Endodermal cell (in vitro differentiated cells): ENCODE results near the gene FAM20A. TPM values are rescaled to one million over a fixed set of nuclear protein-coding genes. Genes with fewer than 3 reads are reported as not detected.
A peak's percentile ranks its signal among the peaks of the same experiment; 100 is the strongest.

Experiments used
- DNase-seq: peaks from one replicate; pipeline ENCODE4 v3.0.0-alpha.2; 2017
- H3K27ac ChIP-seq: 2 replicates; pipeline ENCODE4 v1.5.1; 2013; ENCODE audit warnings: mild to moderate bottlenecking, low read depth, low read length, moderate library complexity
- H3K27me3 ChIP-seq: 2 replicates; pipeline ENCODE4 v1.6.1; 2013; ENCODE audit warnings: mild to moderate bottlenecking, low read length, moderate library complexity; ENCODE audit not compliant: insufficient read depth, control insufficient read depth, poor library complexity, severe bottlenecking
- H3K36me3 ChIP-seq: 2 replicates; pipeline ENCODE4 v1.7.0; 2013; ENCODE audit warnings: mild to moderate bottlenecking, low read length, moderate library complexity; ENCODE audit not compliant: control insufficient read depth, insufficient read depth
- H3K4me1 ChIP-seq: one replicate; pipeline ENCODE4 v1.7.0; 2013; ENCODE audit warnings: low read length; ENCODE audit not compliant: control insufficient read depth, insufficient read depth
- H3K4me3 ChIP-seq: 2 replicates; pipeline ENCODE4 v1.5.1; 2013; ENCODE audit warnings: mild to moderate bottlenecking, low read length, moderate library complexity
- H3K9ac ChIP-seq: 2 replicates; pipeline ENCODE4 v1.6.1; 2013; ENCODE audit warnings: mild to moderate bottlenecking, low read length, moderate library complexity; ENCODE audit not compliant: poor library complexity, severe bottlenecking; ENCODE audit errors: extremely low read depth
- H3K9me3 ChIP-seq: 2 replicates; pipeline ENCODE4 v1.6.1; 2013; ENCODE audit warnings: mild to moderate bottlenecking, low read length, moderate library complexity; ENCODE audit not compliant: control insufficient read depth
- H3K27ac Mint-ChIP-seq: 2 replicates; pipeline ENCODE4 v1.8.0; 2020; ENCODE audit warnings: mixed read lengths
- H3K27me3 Mint-ChIP-seq: 2 replicates; pipeline ENCODE4 v1.8.0; 2021; ENCODE audit warnings: mild to moderate bottlenecking, mixed read lengths; ENCODE audit not compliant: insufficient read depth
- H3K36me3 Mint-ChIP-seq: 2 replicates; pipeline ENCODE4 v1.8.0; 2020; ENCODE audit warnings: low read depth, mixed read lengths
- H3K4me1 Mint-ChIP-seq: 2 replicates; pipeline ENCODE4 v1.8.0; 2020; ENCODE audit warnings: mixed read lengths
- H3K4me3 Mint-ChIP-seq: 2 replicates; pipeline ENCODE4 v1.8.0; 2020; ENCODE audit warnings: mild to moderate bottlenecking, moderate library complexity, mixed read lengths
- H3K9me3 Mint-ChIP-seq: 2 replicates; pipeline ENCODE4 v1.8.0; 2020; ENCODE audit warnings: mild to moderate bottlenecking, mixed read lengths
- WGBS, 2 experiments: methylation state at CpG; one replicate each; pipeline versions ENCODE4 v1.1.5 to v1.1.7; 2013; ENCODE audit warnings: missing lambda C conversion rate in 2 of 2, mixed read lengths in 1 of 2; ENCODE audit not compliant: insufficient coverage in 1 of 2, insufficient read length in 1 of 2; 5-methylcytosine and 5-hydroxymethylcytosine counted together
- total RNA-seq, 2 donors: library from RNA; stranded (reverse); fragmentation: NEBNext Ultra II Directional in 1 of 2; extraction: Animal tissue kit (Norgen Biotek cat#: 25700) in 1 of 2; gene quantifications; 2 replicates in 1 of 2; 3 replicates in 1 of 2; pipeline ENCODE4 v1.2.1, GENCODE V29; 2021
- TF ChIP-seq, protein P1 (sequence below): fragments of 200-600 bp; sonication (generic); conservative IDR thresholded peaks from 2 replicates; pipeline ENCODE4 v1.5.0; 2021; ENCODE audit warnings: antibody characterized with exemption, mild to moderate bottlenecking

FAM20A gene
- total RNA-seq, 2 donors from 2014 or later = 58.7 to 74.3 TPM

DNA sequence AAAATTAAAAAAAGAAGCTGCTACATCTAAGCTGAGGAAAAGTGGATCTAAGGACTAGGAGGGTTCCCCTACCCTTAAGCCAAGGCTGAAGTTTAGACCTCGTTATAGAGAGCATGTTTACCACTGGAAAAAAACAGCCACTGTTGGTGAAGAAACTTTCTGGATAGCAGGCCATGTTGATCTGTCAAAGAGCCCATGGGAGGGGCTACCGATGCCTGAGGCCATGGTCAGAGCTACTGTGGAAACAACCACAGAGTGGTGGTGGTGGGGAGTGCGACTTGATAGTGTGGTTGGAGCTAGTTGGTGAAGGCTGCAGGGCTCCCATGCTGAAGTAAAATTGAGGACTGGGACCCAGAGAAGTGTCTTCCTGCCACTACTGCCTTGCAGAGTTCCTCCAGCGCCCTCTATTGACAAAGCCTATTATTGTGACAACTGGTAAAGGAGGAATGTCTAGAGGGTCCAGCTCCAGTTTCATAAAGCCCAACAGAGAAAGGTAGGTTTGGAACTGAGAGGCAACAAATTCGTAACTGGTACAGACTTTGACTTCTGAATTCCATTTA, 12.7 kb upstream of the FAM20A start:
- H3K36me3 ChIP-seq = no peaks in the 10 kb centered on the region
- peaks cover 6% of the 10 kb centered on the region for H3K36me3 Mint-ChIP-seq
- peaks cover 29% of the 10 kb centered on the region for H3K9me3 ChIP-seq
- H3K4me1 Mint-ChIP-seq = peaks cover 3% of the 10 kb centered on the region
- H3K27me3 ChIP-seq = no peaks in the 10 kb centered on the region
- 66 to 100% methylated on average over 2 to 5 of the region's 5 CpGs for WGBS, 2 experiments
- no peak overlapping the region for H3K9ac ChIP-seq
- H3K27me3 Mint-ChIP-seq = no peaks in the 10 kb centered on the region
- H3K27ac ChIP-seq = no peak overlapping the region
- DNase-seq = peak; percentile 90
- H3K9me3 Mint-ChIP-seq = peaks cover 25% of the 10 kb centered on the region
- no peaks in the 10 kb centered on the region for H3K4me1 ChIP-seq
- H3K27ac Mint-ChIP-seq = no peak overlapping the region
- H3K4me3 Mint-ChIP-seq = no peak overlapping the region
- TF ChIP-seq, protein P1, sequence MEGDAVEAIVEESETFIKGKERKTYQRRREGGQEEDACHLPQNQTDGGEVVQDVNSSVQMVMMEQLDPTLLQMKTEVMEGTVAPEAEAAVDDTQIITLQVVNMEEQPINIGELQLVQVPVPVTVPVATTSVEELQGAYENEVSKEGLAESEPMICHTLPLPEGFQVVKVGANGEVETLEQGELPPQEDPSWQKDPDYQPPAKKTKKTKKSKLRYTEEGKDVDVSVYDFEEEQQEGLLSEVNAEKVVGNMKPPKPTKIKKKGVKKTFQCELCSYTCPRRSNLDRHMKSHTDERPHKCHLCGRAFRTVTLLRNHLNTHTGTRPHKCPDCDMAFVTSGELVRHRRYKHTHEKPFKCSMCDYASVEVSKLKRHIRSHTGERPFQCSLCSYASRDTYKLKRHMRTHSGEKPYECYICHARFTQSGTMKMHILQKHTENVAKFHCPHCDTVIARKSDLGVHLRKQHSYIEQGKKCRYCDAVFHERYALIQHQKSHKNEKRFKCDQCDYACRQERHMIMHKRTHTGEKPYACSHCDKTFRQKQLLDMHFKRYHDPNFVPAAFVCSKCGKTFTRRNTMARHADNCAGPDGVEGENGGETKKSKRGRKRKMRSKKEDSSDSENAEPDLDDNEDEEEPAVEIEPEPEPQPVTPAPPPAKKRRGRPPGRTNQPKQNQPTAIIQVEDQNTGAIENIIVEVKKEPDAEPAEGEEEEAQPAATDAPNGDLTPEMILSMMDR = peak; percentile 82
- no peak overlapping the region for H3K4me3 ChIP-seq

DNA sequence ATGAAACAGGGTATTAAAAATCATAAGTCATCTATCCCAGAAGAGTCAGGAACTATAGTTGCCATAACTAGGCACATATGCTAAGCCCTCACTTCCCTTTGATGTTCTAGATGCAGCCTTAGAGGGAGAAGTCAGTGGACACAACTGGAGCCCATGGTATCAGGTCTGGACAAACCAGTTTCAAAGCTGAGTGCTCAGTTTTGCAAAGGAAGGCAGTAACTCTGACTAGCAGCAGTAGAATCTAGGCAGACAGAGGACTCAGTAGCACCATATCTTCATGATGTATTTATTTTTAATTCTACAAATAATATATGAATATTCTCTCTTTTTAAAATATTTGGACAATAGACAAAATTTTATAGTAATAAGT, 11.7 kb upstream of the FAM20A start:
- Mint-ChIP-seq H3K4me3 (no peak overlapping the region), H3K27me3 (no peaks in the 10 kb centered on the region), H3K4me1 (peaks cover 3% of the 10 kb centered on the region), H3K27ac (no peak overlapping the region), H3K36me3 (peaks cover 12% of the 10 kb centered on the region), H3K9me3 (peaks cover 31% of the 10 kb centered on the region)
- Histone ChIP-seq H3K36me3 (no peaks in the 10 kb centered on the region), H3K4me1 (no peaks in the 10 kb centered on the region), H3K9me3 (peaks cover 34% of the 10 kb centered on the region), H3K27ac (no peak overlapping the region), H3K9ac (no peak overlapping the region), H3K27me3 (no peaks in the 10 kb centered on the region), H3K4me3 (no peak overlapping the region)
- TF ChIP-seq, protein P1 = no peak
- no peak for DNase-seq

DNA sequence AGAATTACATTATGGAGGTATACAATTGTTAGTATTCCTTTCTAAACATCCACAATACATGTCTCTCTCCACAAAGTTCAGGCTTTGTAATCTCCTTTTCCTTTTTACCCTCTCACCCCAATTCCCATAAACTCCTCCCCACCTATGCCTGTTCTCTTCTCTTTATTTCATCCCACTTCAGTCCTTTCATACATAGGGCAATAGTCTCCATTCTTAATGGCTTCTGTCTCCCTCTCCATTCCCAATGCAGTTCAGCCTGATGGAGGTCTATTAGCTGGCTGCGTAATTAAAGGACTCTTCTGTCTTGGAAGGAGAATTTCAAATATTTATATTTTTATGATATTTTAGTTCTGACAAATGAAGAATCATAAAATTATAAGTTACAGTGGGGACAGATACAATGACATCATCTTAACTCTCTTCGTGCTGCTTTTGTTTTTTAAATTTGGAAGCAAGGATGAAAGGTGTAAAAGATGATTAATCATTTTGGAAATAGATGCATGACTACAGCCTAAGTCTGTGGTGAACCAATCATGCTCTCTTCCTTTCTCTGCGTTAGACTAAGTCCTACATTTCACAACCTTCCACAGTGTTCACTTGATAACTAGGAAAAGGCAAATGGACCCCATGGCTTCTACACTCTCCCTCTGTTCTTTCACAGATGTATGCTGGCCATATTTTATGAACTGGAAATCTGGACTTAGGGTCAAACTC, 11.2 kb upstream of the FAM20A start:
- TF ChIP-seq, protein P1 = no peak
- no peaks in the 10 kb centered on the region for H3K27me3 ChIP-seq
- WGBS, 2 experiments = 85 to 98% methylated on average over 2 of the region's 3 CpGs
- Mint-ChIP-seq H3K27ac (no peak overlapping the region), H3K9me3 (peaks cover 36% of the 10 kb centered on the region), H3K4me1 (peaks cover 3% of the 10 kb centered on the region), H3K36me3 (peaks cover 13% of the 10 kb centered on the region), H3K4me3 (no peak overlapping the region), H3K27me3 (no peaks in the 10 kb centered on the region)
- no peak overlapping the region for H3K27ac ChIP-seq
- no peak overlapping the region for H3K4me3 ChIP-seq
- peaks cover 39% of the 10 kb centered on the region for H3K9me3 ChIP-seq
- H3K9ac ChIP-seq = no peak overlapping the region
- no peaks in the 10 kb centered on the region for H3K36me3 ChIP-seq
- H3K4me1 ChIP-seq = no peaks in the 10 kb centered on the region
- DNase-seq = no peak
